ENCODE measurements around the gene ZBTB43.

- TF ChIP-seq, protein P1, sequence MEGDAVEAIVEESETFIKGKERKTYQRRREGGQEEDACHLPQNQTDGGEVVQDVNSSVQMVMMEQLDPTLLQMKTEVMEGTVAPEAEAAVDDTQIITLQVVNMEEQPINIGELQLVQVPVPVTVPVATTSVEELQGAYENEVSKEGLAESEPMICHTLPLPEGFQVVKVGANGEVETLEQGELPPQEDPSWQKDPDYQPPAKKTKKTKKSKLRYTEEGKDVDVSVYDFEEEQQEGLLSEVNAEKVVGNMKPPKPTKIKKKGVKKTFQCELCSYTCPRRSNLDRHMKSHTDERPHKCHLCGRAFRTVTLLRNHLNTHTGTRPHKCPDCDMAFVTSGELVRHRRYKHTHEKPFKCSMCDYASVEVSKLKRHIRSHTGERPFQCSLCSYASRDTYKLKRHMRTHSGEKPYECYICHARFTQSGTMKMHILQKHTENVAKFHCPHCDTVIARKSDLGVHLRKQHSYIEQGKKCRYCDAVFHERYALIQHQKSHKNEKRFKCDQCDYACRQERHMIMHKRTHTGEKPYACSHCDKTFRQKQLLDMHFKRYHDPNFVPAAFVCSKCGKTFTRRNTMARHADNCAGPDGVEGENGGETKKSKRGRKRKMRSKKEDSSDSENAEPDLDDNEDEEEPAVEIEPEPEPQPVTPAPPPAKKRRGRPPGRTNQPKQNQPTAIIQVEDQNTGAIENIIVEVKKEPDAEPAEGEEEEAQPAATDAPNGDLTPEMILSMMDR (IDR thresholded peaks at IDR 0.05) = no peak
- no peak for TF ChIP-seq POLR2A (IDR thresholded peaks at IDR 0.05)
Observed at GRCh38 chr9:126862104-126862761, 57.4 kb downstream of the ZBTB43 start.

All from adrenal gland (tissue), 5 donors.